KG1 (cell line): ENCODE data around the gene SLC9B1.
"Not testable (repeated sequence)": the region's sequence is repeated elsewhere in the genome, so short reads cannot be mapped to it uniquely, and the experiment has no call there.

Experiments used
- DNase-seq: peaks from one replicate; lab custom pipeline; 2025; lab: John Stamatoyannopoulos, UW

Gene SLC9B1

GRCh38 chr4:103011378-103012025 is 8.0 kb downstream of the SLC9B1 start:
- DNase-seq = no peak

GRCh38 chr4:103010804-103011203 is 8.7 kb downstream of the SLC9B1 start:
- no peak for DNase-seq

- DNase-seq = peak; percentile 37
Observed at GRCh38 chr4:103008875-103009729, 10.4 kb downstream of the SLC9B1 start.

- DNase-seq = no peak
Observed at GRCh38 chr4:103002551-103002950, 17.0 kb downstream of the SLC9B1 start.

GRCh38 chr4:102994803-102995202 is 24.7 kb downstream of the SLC9B1 start:
- DNase-seq = no peak

- DNase-seq = not testable (repeated sequence)
Observed at GRCh38 chr4:102993985-102994384, 25.5 kb downstream of the SLC9B1 start.

- DNase-seq = no peak
Observed at GRCh38 chr4:102988429-102989020, 31.0 kb downstream of the SLC9B1 start.

GRCh38 chr4:102981005-102981404 is 38.5 kb downstream of the SLC9B1 start:
- no peak for DNase-seq

GRCh38 chr4:102961813-102962212 is 57.7 kb downstream of the SLC9B1 start:
- DNase-seq = not testable (repeated sequence)

- no peak for DNase-seq
Observed at GRCh38 chr4:102959496-102959895, 60.0 kb downstream of the SLC9B1 start.

- DNase-seq = no peak
Observed at GRCh38 chr4:102945066-102945465, 74.4 kb downstream of the SLC9B1 start.

- DNase-seq = not testable (repeated sequence)
Observed at GRCh38 chr4:102938063-102938462, 81.4 kb downstream of the SLC9B1 start.

GRCh38 chr4:102935716-102936115 is 83.8 kb downstream of the SLC9B1 start:
- DNase-seq = no peak

- DNase-seq = not testable (repeated sequence)
Observed at GRCh38 chr4:102919697-102920096, 99.8 kb downstream of the SLC9B1 start.

- DNase-seq = no peak
Observed at GRCh38 chr4:102918859-102919258, 100.6 kb downstream of the SLC9B1 start.

- no peak for DNase-seq
Observed at GRCh38 chr4:102901804-102902203, 117.7 kb downstream of the SLC9B1 start.

GRCh38 chr4:102897610-102898009 is 121.9 kb downstream of the SLC9B1 start:
- DNase-seq = not testable (repeated sequence)

GRCh38 chr4:102896547-102896946 is 123.0 kb downstream of the SLC9B1 start:
- DNase-seq = not testable (repeated sequence)

GRCh38 chr4:102889866-102890265 is 129.6 kb downstream of the SLC9B1 start:
- not testable (repeated sequence) for DNase-seq

GRCh38 chr4:102888570-102888969 is 130.9 kb downstream of the SLC9B1 start:
- DNase-seq = not testable (repeated sequence)

GRCh38 chr4:102883278-102883677 is 136.2 kb downstream of the SLC9B1 start:
- no peak for DNase-seq

- DNase-seq = no peak
Observed at GRCh38 chr4:102881343-102881742, 138.2 kb downstream of the SLC9B1 start.

- no peak for DNase-seq
Observed at GRCh38 chr4:102878901-102879300, 140.6 kb downstream of the SLC9B1 start.
